Measurements from ENCODE around the gene SEZ6.

- no peak for TF ChIP-seq GATA2 (IDR thresholded peaks at IDR 0.05; ENCODE audit: low read depth, low read length)
- TF ChIP-seq GATA3 (IDR thresholded peaks at IDR 0.05; ENCODE audit: low read depth, low read length): no peak
Measured at GRCh38 chr17:28963841-28964240, 42.0 kb downstream of the SEZ6 start.

Measured in SH-SY5Y (cell line).